DMS79 treated with DMSO at 0.1 percent for 48 hours (cell line): ENCODE data around the gene TRIO.
"Not testable (repeated sequence)": the region's sequence is repeated elsewhere in the genome, so short reads cannot be mapped to it uniquely, and the experiment has no call there.

Source experiments
- DNase-seq: peaks from one replicate; lab custom pipeline; 2025; lab: John Stamatoyannopoulos, UW

TRIO gene

GRCh38 chr5:14186059-14186830 is 43.1 kb downstream of the TRIO start:
- peak; percentile 89 for DNase-seq

- DNase-seq = no peak
These were observed 44.0 kb downstream of the TRIO start for GRCh38 chr5:14187157-14187556.

GRCh38 chr5:14187660-14188059 is 44.5 kb downstream of the TRIO start:
- peak; percentile 82 for DNase-seq

GRCh38 chr5:14188778-14189177 is 45.6 kb downstream of the TRIO start:
- DNase-seq = no peak

GRCh38 chr5:14189680-14190079 is 46.5 kb downstream of the TRIO start:
- DNase-seq = no peak

- DNase-seq = no peak
These were observed 47.3 kb downstream of the TRIO start for GRCh38 chr5:14190194-14191164.

- no peak for DNase-seq
These were observed 48.2 kb downstream of the TRIO start for GRCh38 chr5:14191325-14191724.

GRCh38 chr5:14193496-14193895 is 50.4 kb downstream of the TRIO start:
- no peak for DNase-seq

GRCh38 chr5:14195588-14195987 is 52.4 kb downstream of the TRIO start:
- no peak for DNase-seq

GRCh38 chr5:14197056-14197455 is 53.9 kb downstream of the TRIO start:
- DNase-seq = no peak

- DNase-seq = no peak
These were observed 56.8 kb downstream of the TRIO start for GRCh38 chr5:14199902-14200301.

GRCh38 chr5:14200312-14200990 is 57.3 kb downstream of the TRIO start:
- no peak for DNase-seq

GRCh38 chr5:14201325-14202045 is 58.3 kb downstream of the TRIO start:
- no peak for DNase-seq

- DNase-seq = no peak
These were observed 59.3 kb downstream of the TRIO start for GRCh38 chr5:14202462-14202861.

- DNase-seq = no peak
These were observed 61.0 kb downstream of the TRIO start for GRCh38 chr5:14204011-14204670.

- no peak for DNase-seq
These were observed 61.7 kb downstream of the TRIO start for GRCh38 chr5:14204785-14205321.

GRCh38 chr5:14206028-14206725 is 63.0 kb downstream of the TRIO start:
- DNase-seq = no peak

GRCh38 chr5:14207428-14207827 is 64.3 kb downstream of the TRIO start:
- DNase-seq = not testable (repeated sequence)

- no peak for DNase-seq
These were observed 65.2 kb downstream of the TRIO start for GRCh38 chr5:14208071-14209021.
